GM12891 (cell line): Measurements from ENCODE around the gene NTNG1.
"Not testable (repeated sequence)": the region's sequence is repeated elsewhere in the genome, so short reads cannot be mapped to it uniquely, and the experiment has no call there.

Experiments
- POLR2A ChIP-seq: IDR thresholded peaks from 2 replicates; pipeline ENCODE4 v1.6.1; 2011; ENCODE audit warnings: low read depth, low read length, control low read depth
- POLR2AphosphoS5 ChIP-seq: IDR thresholded peaks from 2 replicates; pipeline ENCODE4 v1.6.1; 2011; ENCODE audit warnings: low read depth, low read length, control low read depth
- POU2F2 ChIP-seq: IDR thresholded peaks from 2 replicates; pipeline ENCODE4 v1.6.1; 2011; ENCODE audit warnings: low read depth, mild to moderate bottlenecking, control low read depth, low read length, moderate library complexity

- not testable (repeated sequence) for TF ChIP-seq POLR2A, POU2F2, POLR2AphosphoS5
Observed at GRCh38 chr1:107164901-107165300, 24.1 kb downstream of the NTNG1 start.
